GM12875 (cell line): ENCODE measurements around the gene SMR3A.

Experiments
- H3K4me3 ChIP-seq: one replicate; pipeline ENCODE4 v1.5.1; 2011; ENCODE audit warnings: low read depth, low read length, control low read depth
- TF ChIP-seq, protein P1 (sequence below): IDR thresholded peaks from 2 replicates; pipeline ENCODE4 v1.5.1; 2011; ENCODE audit warnings: low read depth, mild to moderate bottlenecking, control low read depth, inconsistent platforms, low read length, moderate library complexity, borderline replicate concordance; ENCODE audit not compliant: insufficient read depth

Gene SMR3A

DNA sequence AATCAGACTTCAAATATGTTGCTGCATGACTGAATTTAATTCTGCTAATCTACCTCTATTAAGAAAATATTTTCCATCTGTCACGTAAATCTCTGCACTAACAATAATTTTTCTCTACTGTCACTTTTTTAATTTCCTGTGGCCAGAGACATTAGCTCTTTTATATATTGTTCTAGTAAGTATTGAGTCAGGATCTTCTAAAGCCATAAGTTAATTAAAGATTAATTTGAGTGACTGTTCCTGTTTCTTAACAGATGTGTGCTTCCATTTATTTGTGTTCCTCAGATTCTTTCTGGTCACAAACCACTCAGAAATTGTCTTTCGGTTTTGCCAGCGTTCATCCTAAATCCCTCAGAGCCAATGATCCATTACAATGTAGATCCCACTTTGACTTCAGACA, 20.0 kb downstream of the SMR3A start:
- H3K4me3 ChIP-seq = no peak overlapping the region
- TF ChIP-seq, protein P1, sequence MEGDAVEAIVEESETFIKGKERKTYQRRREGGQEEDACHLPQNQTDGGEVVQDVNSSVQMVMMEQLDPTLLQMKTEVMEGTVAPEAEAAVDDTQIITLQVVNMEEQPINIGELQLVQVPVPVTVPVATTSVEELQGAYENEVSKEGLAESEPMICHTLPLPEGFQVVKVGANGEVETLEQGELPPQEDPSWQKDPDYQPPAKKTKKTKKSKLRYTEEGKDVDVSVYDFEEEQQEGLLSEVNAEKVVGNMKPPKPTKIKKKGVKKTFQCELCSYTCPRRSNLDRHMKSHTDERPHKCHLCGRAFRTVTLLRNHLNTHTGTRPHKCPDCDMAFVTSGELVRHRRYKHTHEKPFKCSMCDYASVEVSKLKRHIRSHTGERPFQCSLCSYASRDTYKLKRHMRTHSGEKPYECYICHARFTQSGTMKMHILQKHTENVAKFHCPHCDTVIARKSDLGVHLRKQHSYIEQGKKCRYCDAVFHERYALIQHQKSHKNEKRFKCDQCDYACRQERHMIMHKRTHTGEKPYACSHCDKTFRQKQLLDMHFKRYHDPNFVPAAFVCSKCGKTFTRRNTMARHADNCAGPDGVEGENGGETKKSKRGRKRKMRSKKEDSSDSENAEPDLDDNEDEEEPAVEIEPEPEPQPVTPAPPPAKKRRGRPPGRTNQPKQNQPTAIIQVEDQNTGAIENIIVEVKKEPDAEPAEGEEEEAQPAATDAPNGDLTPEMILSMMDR = no peak

DNA sequence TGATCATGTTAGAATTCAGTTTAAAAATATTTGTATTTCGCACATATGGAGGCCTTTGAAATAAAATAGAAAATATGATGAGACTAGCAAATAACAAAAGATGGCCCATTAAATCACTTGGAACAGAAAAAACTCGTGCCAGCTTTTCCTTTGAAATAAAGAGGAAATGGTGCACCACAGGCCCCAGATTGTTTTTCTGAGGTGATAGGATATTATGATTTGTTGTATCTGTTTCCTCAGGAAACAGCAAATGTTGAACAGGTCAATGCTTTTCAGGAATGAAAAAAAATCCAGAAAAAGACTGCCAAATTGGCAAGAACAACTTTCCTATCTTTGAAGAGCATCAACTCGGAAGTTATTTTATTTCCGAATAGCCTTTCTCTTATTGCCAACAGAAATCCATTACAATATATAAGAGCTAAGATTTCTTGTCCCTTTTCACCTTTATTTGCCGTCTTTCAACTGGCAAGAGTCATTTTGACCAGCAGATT, 22.2 kb downstream of the SMR3A start, which contains the start of gene SMR3B:
SMR3B (plus strand) TSS at position 441 of the 491 bp plus-strand sequence. CDS start 1,380 bp downstream, outside the sequence.
- TF ChIP-seq, protein P1 = no peak
- no peak within 1 kb of the TSS for H3K4me3 ChIP-seq

DNA sequence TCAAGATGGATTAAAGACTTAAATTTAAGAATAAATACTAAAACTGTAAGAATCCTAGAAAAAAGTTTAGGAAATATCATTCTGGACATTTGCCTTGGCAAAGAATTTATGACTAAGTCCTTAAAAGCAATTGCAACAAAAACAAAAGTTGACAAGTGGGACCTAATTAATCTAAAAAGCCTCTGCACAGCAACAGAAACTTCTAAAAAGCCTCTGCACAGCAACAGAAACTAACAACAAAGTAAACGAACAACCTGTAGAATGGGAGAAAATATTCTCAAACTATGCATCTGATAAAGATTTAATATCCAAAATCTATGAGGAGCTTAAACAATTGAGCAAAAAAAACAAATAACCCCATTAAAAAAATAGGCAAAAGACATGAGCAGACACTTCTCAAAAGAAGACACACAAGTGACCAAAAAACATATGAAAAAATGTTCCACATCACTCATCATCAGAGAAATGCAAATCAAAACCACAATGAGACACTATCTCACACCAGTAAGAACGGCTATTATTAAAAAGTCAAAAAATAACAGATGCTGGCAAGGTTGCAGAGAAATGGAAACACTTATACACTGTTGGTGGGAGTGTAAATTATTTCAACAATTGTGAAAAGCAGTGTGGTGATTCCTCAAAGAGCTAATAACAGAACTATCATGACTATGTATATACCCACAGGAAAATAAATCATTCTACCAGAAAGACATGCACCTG, 31.7 kb downstream of the SMR3A start:
- no peak overlapping the region for H3K4me3 ChIP-seq

DNA sequence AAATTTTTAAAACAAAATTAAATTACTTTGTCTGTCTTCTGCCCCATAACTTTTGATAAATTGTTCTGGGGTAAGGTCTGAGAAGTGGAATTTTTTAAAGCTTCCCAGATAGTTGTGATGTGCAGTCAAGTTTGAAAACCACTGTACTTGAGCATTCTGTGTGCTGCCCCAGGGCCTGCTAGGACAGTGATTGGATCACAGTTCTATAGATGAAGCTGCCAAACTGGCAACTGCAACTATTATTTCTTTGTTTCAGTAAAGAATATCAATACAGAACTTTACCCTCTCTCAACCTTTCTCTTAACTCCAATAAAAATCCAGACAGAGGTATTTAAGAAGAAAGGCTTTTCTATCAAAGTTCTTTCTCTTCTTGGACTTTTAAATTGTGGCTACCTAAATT, 37.0 kb downstream of the SMR3A start, which contains the start of gene OPRPN:
OPRPN (plus strand) TSS at position 361 of the 400 bp plus-strand sequence. CDS start 1,346 bp downstream, outside the sequence.
- no peak within 1 kb of the TSS for H3K4me3 ChIP-seq
- TF ChIP-seq, protein P1 = no peak

More for the DNA sequence above, 31.7 kb downstream of the SMR3A start:
- TF ChIP-seq, protein P1 = no peak

DNA sequence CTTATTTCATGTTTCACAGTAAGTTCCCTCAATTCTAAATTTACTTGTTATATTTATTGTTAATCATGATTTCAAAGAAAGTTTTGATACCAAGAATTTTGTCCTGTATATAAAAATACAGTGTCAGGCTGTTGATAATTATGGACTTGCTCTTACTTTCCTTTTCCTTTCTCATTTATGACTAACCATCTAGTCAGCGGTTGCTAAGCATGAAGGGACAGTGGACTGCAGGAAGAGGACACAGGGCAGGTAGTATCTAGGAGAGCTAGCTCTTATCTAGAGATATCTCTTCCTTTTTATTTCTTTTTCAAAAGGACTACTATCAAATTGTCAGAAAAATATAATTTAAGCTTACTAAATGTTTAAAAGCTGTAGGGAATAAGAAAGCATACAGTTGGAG, 38.8 kb downstream of the SMR3A start:
- no peak overlapping the region for H3K4me3 ChIP-seq
- TF ChIP-seq, protein P1 = no peak

DNA sequence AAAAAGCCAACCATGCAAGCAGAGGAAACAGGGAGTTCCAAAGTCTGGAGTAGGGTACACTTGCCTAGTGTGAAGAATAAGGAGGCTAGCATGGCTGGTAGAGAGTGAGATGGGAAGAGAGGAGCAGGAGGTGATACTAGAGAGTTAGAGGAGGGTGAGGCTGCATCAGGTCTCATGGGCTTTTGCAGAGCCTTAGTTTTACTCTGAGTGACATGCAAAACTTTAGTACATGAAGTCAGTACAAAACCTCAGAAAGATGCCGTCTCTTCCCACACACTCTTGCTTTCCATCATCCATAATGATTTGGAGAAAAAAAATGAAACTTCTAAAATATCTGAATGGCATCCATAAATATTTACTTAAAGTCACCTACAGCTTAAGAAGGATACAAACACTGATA, 42.2 kb downstream of the SMR3A start:
- TF ChIP-seq, protein P1 = no peak
- no peak overlapping the region for H3K4me3 ChIP-seq

DNA sequence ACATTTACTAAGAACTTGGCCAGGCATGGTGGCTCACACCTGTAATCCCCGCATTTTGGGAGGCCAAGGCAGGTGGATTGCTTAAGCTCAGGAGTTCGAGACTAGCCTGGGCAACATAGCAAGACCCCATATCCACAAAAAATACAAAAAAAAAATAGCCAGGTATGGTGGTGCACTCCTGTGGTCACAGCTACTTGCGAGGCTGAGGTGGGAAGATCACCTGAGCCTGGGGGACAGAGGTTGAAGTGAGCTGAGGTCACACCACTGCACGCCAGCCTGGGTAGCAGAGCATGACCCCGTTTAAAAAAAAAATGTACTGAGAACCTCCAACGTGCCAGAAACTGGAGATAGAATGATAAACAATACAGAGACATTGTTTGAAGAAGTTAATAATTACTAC, 45.2 kb downstream of the SMR3A start:
- H3K4me3 ChIP-seq = no peak overlapping the region
- TF ChIP-seq, protein P1 = no peak
